Endothelial cell of umbilical vein (primary cell): Measurements from ENCODE around the gene ZNF827. TPM values are rescaled to one million over a fixed set of nuclear protein-coding genes. Genes with fewer than 3 reads are reported as not detected.

Experiments used
- BruUV-seq: library from RNA; stranded (reverse); fragments of 400-500 nt; replicated peaks from 2 replicates; lab custom pipeline; 2021; lab: Mats Ljungman, UMichigan
- CTCF ChIA-PET: fragments of 300-600, 350-600 bp; sonication (Branson Sonifier 250); formaldehyde crosslinking; loops from one replicate; lab custom pipeline; 2021; ENCODE audit warnings: antibody characterized with exemption, inconsistent platforms; lab: Charles Lee
- POLR2A ChIA-PET: fragments of 300-600, 350-600 bp; sonication (Branson Sonifier 250); formaldehyde crosslinking; loops from one replicate; lab custom pipeline; 2021; ENCODE audit warnings: antibody characterized with exemption, inconsistent platforms; lab: Charles Lee
- DNase-seq: peaks from one replicate; pipeline ENCODE4 v3.0.0-alpha.2; 2011; ENCODE audit warnings: low read depth, low spot score
- FAIRE-seq: peaks from 2 replicates; lab custom pipeline; 2011; peaks lifted over from hg19 to GRCh38; lab: Jason Lieb, UNC
- H2AFZ ChIP-seq: 2 replicates; pipeline ENCODE4 v1.6.0; 2012; ENCODE audit warnings: low read depth, low read length, control low read depth, inconsistent platforms
- H3K27ac ChIP-seq: 2 replicates; pipeline ENCODE4 v1.5.1; 2011; ENCODE audit warnings: low read depth, mild to moderate bottlenecking, control low read depth, low read length, moderate library complexity; ENCODE audit not compliant: insufficient read depth
- H3K27me3 ChIP-seq, 2 experiments: 2 replicates each; pipeline versions ENCODE4 v1.6.0 to v1.6.1; 2011; ENCODE audit warnings: low read length in 2 of 2, mixed read lengths in 1 of 2; ENCODE audit not compliant: control insufficient read depth in 2 of 2, insufficient read depth in 2 of 2
- H3K36me3 ChIP-seq, 2 experiments: 2 replicates in 1 of 2; 3 replicates in 1 of 2; pipeline ENCODE4 v1.5.1; 2011; ENCODE audit warnings: low read length in 2 of 2, mild to moderate bottlenecking in 1 of 2, moderate library complexity in 1 of 2; ENCODE audit not compliant: control insufficient read depth in 2 of 2, insufficient read depth in 2 of 2; ENCODE audit errors: extremely low read depth in 1 of 2
- H3K4me1 ChIP-seq: 3 replicates; pipeline ENCODE4 v1.5.1; 2011; ENCODE audit warnings: mild to moderate bottlenecking, low read length; ENCODE audit not compliant: control insufficient read depth, insufficient read depth; ENCODE audit errors: extremely low read depth
- H3K4me2 ChIP-seq: 2 replicates; pipeline ENCODE4 v1.6.1; 2011; ENCODE audit warnings: low read length, control low read depth, mixed read lengths; ENCODE audit not compliant: insufficient read depth
- H3K4me3 ChIP-seq, 3 experiments: fragments of 200-600 bp in 1 of 3; sonication (generic), shearing (Covaris generic) in 1 of 3; replicated peaks in 1 of 3; 2 replicates each; pipeline ENCODE4 v1.5.1; 2011 to 2016; ENCODE audit warnings: control low read depth in 3 of 3, low read length in 3 of 3, mild to moderate bottlenecking in 2 of 3, inconsistent platforms in 1 of 3, low read depth in 1 of 3, moderate library complexity in 1 of 3; ENCODE audit not compliant: insufficient read depth in 1 of 3
- H3K79me2 ChIP-seq: 2 replicates; pipeline ENCODE4 v1.6.0; 2012; ENCODE audit warnings: low read length, inconsistent platforms; ENCODE audit not compliant: control insufficient read depth, insufficient read depth
- H3K9ac ChIP-seq: replicated peaks from 2 replicates; pipeline ENCODE3; 2011; ENCODE audit warnings: low read length, control low read depth; ENCODE audit not compliant: insufficient read depth; ENCODE audit errors: extremely low read depth
- H3K9me1 ChIP-seq: replicated peaks from 3 replicates; pipeline ENCODE4 v1.6.0; 2011; ENCODE audit warnings: mild to moderate bottlenecking, low read length; ENCODE audit not compliant: control insufficient read depth, insufficient read depth; ENCODE audit errors: extremely low read depth
- H3K9me3 ChIP-seq: replicated peaks from 2 replicates; pipeline ENCODE4 v1.5.1; 2012; ENCODE audit warnings: low read length, inconsistent platforms; ENCODE audit not compliant: control insufficient read depth, insufficient read depth
- H4K20me1 ChIP-seq: replicated peaks from 2 replicates; pipeline ENCODE3; 2011; ENCODE audit warnings: mild to moderate bottlenecking, low read length; ENCODE audit not compliant: control insufficient read depth, insufficient read depth; ENCODE audit errors: extremely low read depth
- CTCF ChIP-seq, 2 donors: IDR thresholded peaks; 1 replicate in 1 of 2; 2 replicates in 1 of 2; pipeline ENCODE4 v1.5.1; 2011; ENCODE audit warnings: low read length in 2 of 2, mild to moderate bottlenecking in 2 of 2, moderate library complexity in 2 of 2, control low read depth in 1 of 2, inconsistent platforms in 1 of 2, low read depth in 1 of 2; ENCODE audit not compliant: insufficient read depth in 1 of 2; ENCODE audit errors: extremely low read depth in 1 of 2
- EZH2 ChIP-seq: IDR thresholded peaks from 2 replicates; pipeline ENCODE4 v1.6.1; 2012; ENCODE audit warnings: borderline replicate concordance, low read depth, mild to moderate bottlenecking, moderate library complexity, low read length, inconsistent platforms; ENCODE audit not compliant: severe bottlenecking
- FOS ChIP-seq: IDR thresholded peaks from 2 replicates; pipeline ENCODE4 v1.6.1; 2011; ENCODE audit warnings: mild to moderate bottlenecking, low read length, moderate library complexity, borderline replicate concordance; ENCODE audit not compliant: insufficient read depth
- GATA2 ChIP-seq: IDR thresholded peaks from 2 replicates; pipeline ENCODE4 v1.7.0; 2011; ENCODE audit warnings: low read depth, mild to moderate bottlenecking, moderate library complexity, mixed read lengths, low read length; ENCODE audit not compliant: insufficient read length, insufficient read depth
- JUN ChIP-seq: IDR thresholded peaks from 2 replicates; pipeline ENCODE4 v1.6.1; 2011; ENCODE audit warnings: borderline replicate concordance, low read depth; ENCODE audit not compliant: insufficient read length, insufficient read depth
- MAX ChIP-seq: IDR thresholded peaks from 2 replicates; pipeline ENCODE4 v1.6.1; 2011; ENCODE audit not compliant: insufficient read depth, insufficient read length
- MYC ChIP-seq: IDR thresholded peaks from one replicate; pipeline ENCODE4 v1.6.1; 2011; ENCODE audit warnings: mild to moderate bottlenecking, low read depth, low read length
- POLR2A ChIP-seq: IDR thresholded peaks from 2 replicates; pipeline ENCODE4 v1.6.1; 2012; ENCODE audit warnings: low read depth, mild to moderate bottlenecking, control low read depth, low read length
- POLR2AphosphoS5 ChIP-seq: IDR thresholded peaks from 2 replicates; pipeline ENCODE4 v1.6.1; 2012; ENCODE audit warnings: low read depth, mild to moderate bottlenecking, control low read depth, low read length, moderate library complexity; ENCODE audit not compliant: insufficient read depth
- dilution Hi-C: fragments of 300-500 bp; cut with MboI; formaldehyde crosslinking; loops from one replicate; pipeline ENCODE4 v1.15.0; 2019; ENCODE audit warnings: low sequenced_read_pairs; ENCODE audit not compliant: extremely low pct_ligation_motif_present
- intact Hi-C: fragments of 100-400 bp; cut with micrococcal nuclease; formaldehyde crosslinking; loops from one replicate; pipeline ENCODE4 v1.10.0; 2022
- polyA plus RNA-seq, 4 experiments: library from polyadenylated mRNA; depleted of rRNA in 3 of 4; stranded (reverse) in 3 of 4; unstranded in 1 of 4; fragments of >200 nt; gene quantifications; 2 replicates each; pipeline versions ENCODE4 v1.2.1 to v1.2.3, GENCODE V29; 2011 to 2012; ENCODE audit warnings: missing spikeins in 1 of 4
- total RNA-seq: library from RNA; stranded (reverse); gene quantifications from 2 replicates; pipeline ENCODE4 v1.2.3, GENCODE V29; 2021

ZNF827 gene
- total and polyA plus RNA-seq, 2 donors (not counting 3 experiments of a cell fraction or from before 2014, with no cell fraction given) = 16.9 to 23.7 TPM

DNA sequence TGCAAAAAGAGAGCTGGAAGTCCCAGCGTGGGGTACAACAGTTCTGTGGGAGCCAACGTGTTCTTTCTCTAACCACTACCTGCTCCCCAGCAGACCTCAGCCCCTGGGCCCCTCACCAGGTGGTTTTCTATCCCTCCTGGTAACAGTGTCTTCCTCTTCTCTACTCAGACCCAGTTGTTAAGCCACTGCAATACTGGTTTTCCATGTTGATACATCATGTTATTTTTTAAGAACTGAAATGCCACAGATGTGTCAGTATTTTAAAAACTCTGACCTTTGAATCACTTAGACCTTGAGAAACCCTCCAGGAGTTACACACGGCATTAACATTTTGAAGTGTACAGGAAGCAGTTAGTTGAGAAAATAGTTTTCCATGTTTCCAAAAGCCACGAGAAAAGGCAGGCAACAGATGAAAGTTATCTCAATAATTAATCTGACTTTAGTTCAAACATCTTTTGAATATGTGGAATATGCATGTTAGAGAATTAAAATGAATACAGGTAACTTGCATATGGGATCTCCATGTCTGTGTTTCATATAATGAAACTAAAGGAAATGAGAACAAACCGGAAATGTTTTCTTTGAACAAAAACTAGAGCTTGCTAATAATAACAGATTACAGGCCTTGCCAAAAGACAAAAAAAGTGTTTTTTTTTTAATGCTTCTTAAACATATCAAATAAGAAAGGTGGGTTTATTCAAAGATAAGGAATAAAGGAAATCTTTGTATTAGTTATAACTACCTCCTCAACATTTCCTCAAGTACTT, 108.8 kb downstream of the ZNF827 start:
- CTCF ChIA-PET = interaction anchor here (0.6 to 1.8 kb wide), 9 partner anchors 9 to 613 kb away, joined by 3 to 13 read pairs (median 3); no protein-coding TSS in a partner anchor
- BruUV-seq = no TSS peak
- dilution Hi-C loops = no loop called here

More for the DNA sequence above, 108.8 kb downstream of the ZNF827 start:
- Histone ChIP-seq H3K27me3 (no peaks in the 10 kb centered on the region), H3K4me2 (peak overlapping the region; percentile 91), H3K9me3 (no peaks in the 10 kb centered on the region), H4K20me1 (no peaks in the 10 kb centered on the region), H3K36me3 (peaks cover 0 to 6% of the 10 kb centered on the region in 2 experiments), H3K9me1 (no peaks in the 10 kb centered on the region), H2AFZ (peak overlapping the region; percentile 58), H3K4me1 (peaks cover 13% of the 10 kb centered on the region), H3K9ac (no peak overlapping the region), H3K79me2 (no peaks in the 10 kb centered on the region), H3K4me3 (peak overlapping the region in 1 of 3 experiments; percentile 5), H3K27ac (peak overlapping the region; percentile 48)
- no peak for TF ChIP-seq MAX
- no peak for TF ChIP-seq EZH2
- TF ChIP-seq GATA2 = no peak
- TF ChIP-seq CTCF (IDR thresholded peaks at IDR 0.05; ENCODE audit: extremely low read depth in 1 of 2, insufficient read depth in 1 of 2, low read depth in 1 of 2, low read length in 2 of 2) = no peak
- no peak for TF ChIP-seq POLR2AphosphoS5
- no peak for TF ChIP-seq JUN
- TF ChIP-seq POLR2A = no peak
- TF ChIP-seq MYC = no peak
- TF ChIP-seq FOS = no peak
- no peak for FAIRE-seq
- intact Hi-C loops = no loop called here
- DNase-seq = peak; percentile 69
- POLR2A ChIA-PET = no interaction called here
